ENCODE results near the gene NOTCH3.

GRCh38 chr19:15126131-15126910, 74.5 kb downstream of the NOTCH3 start:
- TF ChIP-seq, protein P1, sequence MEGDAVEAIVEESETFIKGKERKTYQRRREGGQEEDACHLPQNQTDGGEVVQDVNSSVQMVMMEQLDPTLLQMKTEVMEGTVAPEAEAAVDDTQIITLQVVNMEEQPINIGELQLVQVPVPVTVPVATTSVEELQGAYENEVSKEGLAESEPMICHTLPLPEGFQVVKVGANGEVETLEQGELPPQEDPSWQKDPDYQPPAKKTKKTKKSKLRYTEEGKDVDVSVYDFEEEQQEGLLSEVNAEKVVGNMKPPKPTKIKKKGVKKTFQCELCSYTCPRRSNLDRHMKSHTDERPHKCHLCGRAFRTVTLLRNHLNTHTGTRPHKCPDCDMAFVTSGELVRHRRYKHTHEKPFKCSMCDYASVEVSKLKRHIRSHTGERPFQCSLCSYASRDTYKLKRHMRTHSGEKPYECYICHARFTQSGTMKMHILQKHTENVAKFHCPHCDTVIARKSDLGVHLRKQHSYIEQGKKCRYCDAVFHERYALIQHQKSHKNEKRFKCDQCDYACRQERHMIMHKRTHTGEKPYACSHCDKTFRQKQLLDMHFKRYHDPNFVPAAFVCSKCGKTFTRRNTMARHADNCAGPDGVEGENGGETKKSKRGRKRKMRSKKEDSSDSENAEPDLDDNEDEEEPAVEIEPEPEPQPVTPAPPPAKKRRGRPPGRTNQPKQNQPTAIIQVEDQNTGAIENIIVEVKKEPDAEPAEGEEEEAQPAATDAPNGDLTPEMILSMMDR (IDR thresholded peaks at IDR 0.05): no peak
- TF ChIP-seq POLR2AphosphoS5 (IDR thresholded peaks at IDR 0.05) (no peak), POLR2A (IDR thresholded peaks at IDR 0.05; ENCODE audit: low read depth) (no peak), EP300 (IDR thresholded peaks at IDR 0.05) (no peak)

Measured in esophagus muscularis mucosa (tissue), 4 donors.